GM12878 (cell line): ENCODE results near the gene KRTAP3-2.

Source experiments
- FOXM1 ChIP-seq: IDR thresholded peaks from 2 replicates; pipeline ENCODE4 v1.6.1; 2012; ENCODE audit warnings: low read depth, mild to moderate bottlenecking, inconsistent platforms, low read length, moderate library complexity
- NFYB ChIP-seq: IDR thresholded peaks from 2 replicates; pipeline ENCODE4 v1.6.1; 2011; ENCODE audit warnings: low read depth, mild to moderate bottlenecking, low read length, improper control_type of control experiment, moderate library complexity; ENCODE audit not compliant: insufficient read depth

DNA sequence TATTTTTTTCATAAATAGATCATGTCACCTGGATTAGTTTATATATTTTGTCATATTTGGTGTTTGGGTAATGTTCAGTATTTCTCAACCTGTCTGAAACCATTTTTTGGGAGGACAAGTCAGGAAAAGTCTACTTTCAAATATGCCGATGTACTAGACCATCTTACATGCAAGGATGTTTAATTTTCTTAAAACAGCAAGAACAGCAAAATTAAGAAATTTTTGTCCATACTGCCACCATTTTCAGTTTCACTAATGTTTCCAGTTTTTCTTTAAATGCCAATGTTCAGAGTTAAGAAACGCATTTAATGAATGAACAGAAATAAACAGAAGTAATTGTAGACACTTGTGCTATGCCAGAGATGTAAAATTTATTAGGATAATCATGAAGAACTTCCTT lies 6.6 kb downstream of the KRTAP3-2 start:
- TF ChIP-seq NFYB (no peak), FOXM1 (no peak)
